Posterior vena cava (tissue), 2 donors: Measurements from ENCODE around the gene TCAP. TPM values are rescaled to one million over a fixed set of nuclear protein-coding genes. Genes with fewer than 3 reads are reported as not detected.

Source experiments
- DNase-seq: peaks from one replicate; pipeline ENCODE4 v3.0.0-alpha.2; 2020; ENCODE audit warnings: low spot score
- intact Hi-C, 2 donors: fragments of 100-400 bp; cut with DNase I; formaldehyde crosslinking; loops; one replicate each; pipeline versions ENCODE4 v1.14.1 to v1.14.2; 2022 to 2023
- total RNA-seq, 2 donors: library from RNA; stranded (reverse); fragmentation: NEBNext Ultra II Directional; extraction: Animal tissue kit (Norgen Biotek cat#: 25700); gene quantifications; one replicate each; pipeline ENCODE4 v1.2.1, GENCODE V29; 2021
- donor health status: DM: yes; HTN: yes; CAD: no.
- donor health status: DM: yes; HTN: yes; CAD: no.

The TCAP gene
- total RNA-seq, 2 donors from 2014 or later, result 0.81 to 1.0 TPM

DNA sequence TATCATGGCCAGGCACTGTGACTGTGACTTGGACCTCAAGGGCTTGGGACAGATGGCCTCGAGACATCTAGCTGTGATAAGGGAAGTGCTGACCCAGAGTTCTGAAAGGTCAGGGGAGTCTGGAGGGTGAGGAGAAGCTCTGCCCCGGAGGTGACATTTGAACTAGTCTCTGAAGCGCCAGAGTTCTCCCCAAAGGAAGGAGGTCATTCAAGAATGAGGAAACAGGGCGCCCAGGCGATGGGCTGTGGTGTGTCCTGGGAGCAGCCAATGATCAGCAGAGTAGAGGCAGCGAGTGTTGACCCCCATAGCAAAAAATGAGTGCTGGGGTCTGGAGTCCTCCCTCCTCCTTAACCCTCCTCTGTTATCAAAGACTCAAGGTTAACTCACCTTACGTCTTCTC is 23.3 kb upstream of the TCAP start:
- DNase-seq, result no peak
- intact Hi-C loops, result no loop called here

DNA sequence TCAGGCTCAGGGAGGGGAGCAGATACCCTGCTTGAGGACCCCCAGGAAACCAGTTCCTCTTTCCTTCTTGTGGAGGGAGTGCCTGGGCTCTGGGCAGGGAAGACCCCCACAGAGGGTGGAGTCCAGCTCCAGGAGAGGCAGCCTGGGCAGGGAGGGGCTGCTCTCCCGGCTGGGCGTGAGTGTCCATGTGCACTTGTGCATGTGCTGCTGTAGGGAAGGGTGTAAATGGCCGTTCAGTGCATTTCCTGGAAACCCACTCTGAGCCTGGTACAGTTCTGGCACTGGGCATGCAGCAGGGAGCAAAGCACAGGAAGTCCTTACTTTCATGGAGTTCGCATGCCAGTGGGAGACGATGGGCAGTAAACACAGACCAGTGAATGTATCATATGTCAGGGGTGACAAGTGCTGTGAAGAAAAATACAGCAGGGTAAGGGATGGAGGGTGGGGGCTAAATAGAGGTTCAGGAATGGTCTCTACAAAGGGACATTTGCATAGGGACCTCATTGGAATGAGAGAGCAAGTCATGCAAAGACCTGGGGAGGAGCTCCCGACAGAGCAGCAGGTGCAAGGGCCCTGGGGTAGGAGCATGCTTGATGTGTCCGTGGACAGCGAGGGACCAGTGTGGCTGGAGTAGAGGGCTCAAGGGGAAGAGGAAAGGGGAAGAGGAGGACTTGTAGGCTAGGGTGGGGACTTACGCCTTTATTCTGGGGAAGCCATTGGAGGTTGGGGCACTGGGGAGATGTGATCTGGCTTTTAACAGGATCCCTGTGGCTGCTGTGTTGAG is 22.7 kb upstream of the TCAP start:
- intact Hi-C loops, result no loop called here
- DNase-seq, result no peak

DNA sequence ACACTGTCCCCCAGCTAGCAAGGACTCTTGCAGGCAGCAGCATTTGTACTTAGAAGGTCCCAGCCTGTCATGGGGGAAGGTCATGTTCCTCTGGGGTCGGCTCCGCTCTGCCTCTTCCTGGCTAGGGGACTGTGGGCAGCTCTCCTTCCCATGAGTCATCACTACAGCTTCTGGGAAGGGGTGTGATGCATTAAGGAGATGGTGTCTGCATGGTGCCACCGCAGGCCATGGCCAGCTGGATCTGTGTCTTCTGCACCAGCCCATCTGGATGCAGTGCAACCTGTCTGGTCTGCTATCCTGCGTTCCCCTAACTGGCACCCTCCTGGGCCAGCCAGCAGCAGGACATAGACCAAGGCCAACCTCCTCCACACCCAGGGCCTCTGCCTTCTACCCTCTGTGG is 21.9 kb upstream of the TCAP start:
- DNase-seq, result no peak
- intact Hi-C loops, result no loop called here

DNA sequence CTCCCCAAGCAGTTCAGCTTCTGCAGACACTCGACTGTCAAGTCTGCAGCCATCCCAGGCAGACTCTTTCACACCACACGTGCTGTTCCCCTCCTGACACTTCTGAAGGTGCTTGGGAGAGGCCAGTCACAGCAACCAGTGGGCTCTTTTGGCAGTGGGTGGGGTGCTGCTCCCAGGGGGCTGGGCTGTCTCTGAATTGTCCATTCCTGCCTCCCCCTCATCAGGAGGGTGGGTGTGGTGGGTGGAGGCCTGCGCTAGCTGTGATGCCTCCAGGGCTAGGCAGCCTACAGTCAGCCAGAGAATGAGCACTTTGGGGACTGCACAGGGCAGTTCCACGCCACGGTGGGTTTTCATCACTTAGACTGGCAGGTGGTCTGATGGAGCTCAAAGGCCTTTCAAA is 17.9 kb upstream of the TCAP start:
- intact Hi-C loops, result no loop called here
- DNase-seq, result no peak

DNA sequence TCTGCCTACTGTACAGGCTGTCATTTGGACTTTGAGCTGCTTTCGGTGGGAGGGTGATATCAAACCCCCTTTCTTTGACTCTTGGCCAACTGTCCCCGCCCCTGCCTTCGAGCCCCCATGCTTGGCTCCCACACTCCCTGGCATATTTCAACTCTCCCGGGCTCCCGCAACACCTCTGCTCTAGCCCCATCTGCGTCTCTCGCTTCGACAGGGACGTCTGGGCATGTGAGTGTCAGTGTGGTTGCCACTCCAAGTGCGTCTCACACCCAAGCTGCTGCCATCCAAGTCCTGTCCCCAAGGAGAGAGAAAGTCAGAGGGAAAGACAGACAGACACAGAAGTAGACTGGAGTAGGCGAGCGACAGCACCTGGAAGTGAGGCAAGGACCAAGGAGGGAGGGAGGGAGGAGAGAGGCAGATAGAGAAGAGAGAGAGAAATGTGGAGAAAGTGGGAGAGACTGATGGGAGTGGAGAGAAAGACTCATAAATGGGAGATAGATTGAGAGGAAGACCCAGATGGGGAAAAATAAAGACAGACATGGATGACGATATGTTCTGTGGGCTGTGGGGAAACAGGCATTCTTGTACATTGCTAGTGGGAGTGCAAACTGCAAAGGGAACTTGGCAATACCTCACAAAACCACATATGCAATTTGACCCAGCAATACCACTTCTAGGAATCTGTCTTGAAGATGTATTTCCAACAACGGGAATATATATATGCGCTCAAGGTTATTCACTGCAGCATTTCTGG is 16.4 kb upstream of the TCAP start:
- intact Hi-C loops, result no loop called here
- DNase-seq, result no peak

DNA sequence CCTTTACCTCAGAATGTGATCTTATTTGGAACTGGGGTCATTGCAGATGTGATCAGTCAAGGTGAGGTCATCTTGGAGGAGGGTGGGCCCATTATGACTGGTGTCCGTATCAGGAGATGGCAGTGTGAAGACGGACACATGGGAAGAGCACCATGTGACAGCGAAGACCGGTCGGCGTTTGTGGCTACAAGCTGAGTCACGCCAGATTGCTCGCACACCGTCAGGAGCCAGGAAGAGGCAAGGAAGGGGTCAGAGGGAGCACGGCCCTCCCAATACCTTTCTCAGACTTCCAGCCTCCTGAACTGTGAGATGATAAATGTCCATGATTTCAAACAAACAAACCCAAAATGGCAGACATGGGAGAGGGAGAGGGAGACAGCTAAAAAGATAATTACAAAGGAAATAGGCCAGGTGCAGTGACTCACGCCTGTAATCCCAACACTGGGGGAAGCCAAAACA is 15.0 kb upstream of the TCAP start:
- DNase-seq, result no peak
- intact Hi-C loops, result no loop called here

DNA sequence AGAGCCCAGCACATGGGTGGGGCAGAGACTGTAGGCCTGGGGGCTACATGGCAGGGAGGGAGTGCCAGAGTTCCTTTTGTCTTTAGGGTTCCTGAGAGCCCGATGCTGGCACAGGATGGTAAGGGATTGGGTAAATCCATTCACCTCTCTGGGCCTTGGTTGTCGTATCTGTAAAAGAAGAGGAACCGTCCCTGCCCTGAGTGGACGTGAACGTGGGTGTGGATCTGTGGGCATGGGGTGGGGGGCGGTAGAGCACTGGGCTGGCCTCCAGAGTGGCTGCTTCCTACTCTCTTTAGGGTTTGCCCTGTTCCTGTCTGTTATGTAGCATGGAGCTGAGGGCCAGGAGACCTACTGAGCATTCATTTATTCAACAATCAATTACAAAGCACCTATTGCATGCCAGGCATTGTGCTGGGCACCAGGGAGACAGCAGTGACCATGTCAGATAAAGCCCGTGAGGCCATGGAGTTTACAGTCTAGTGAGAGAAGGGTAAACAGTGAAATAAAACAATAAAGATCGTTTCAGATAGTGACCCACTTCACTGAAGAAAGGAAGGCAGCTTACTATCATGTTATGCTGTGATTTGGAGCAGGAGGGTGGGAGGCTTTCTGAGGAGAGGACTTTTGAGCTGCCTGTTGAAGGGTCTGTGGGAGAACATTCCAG is 13.1 kb upstream of the TCAP start:
- no peak for DNase-seq
- intact Hi-C loops, result no loop called here

DNA sequence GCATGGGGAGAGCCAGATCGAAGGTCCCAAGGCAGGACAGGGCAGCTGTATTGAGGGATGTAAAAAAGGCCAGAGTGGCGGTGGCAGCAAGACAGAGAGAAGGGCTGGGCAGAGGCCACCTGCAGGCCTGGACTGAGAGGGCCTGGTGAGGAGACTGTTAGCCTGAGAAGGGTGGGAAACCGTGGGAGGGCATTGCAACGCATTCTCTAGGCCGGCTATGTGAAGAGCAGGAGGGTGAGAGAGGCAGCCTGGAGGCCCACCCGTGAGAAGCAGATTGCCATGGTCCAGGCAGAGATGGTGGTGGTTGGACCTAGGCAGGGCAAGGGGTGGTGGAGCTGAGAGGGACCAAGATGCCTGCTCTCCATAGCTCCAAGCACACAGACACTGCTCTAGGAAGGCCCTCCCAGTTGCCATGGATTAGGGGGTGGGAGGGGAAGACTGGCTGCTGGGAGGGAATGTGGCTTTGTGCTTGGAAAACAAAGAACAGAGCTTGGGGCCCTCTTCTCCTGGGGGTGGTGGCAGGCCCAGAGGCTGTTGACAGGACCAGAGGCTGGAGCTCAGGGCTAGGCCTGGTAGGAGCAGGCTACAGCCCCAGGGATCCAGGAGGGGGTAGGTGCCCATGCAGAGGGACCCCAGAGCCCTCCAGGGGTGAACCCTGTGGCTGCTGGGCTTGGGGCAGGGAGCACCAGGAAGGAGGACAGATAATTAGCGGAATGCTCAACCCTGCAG is 12.4 kb upstream of the TCAP start:
- intact Hi-C loops, result no loop called here
- no peak for DNase-seq

DNA sequence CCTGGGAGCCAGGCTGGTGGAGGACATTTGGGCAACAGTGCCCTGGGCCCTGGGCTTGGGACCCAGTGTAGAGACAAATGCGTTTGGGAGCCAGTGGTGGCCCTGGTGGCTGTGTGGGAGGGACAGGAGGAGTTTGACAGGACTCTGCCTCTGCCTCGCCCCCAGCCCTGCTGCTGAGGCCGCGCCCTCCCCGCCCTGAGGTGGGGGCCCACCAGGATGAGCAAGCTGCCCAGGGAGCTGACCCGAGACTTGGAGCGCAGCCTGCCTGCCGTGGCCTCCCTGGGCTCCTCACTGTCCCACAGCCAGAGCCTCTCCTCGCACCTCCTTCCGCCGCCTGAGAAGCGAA is 11.9 kb upstream of the TCAP start:
- intact Hi-C loops, result no loop called here
- no peak for DNase-seq

DNA sequence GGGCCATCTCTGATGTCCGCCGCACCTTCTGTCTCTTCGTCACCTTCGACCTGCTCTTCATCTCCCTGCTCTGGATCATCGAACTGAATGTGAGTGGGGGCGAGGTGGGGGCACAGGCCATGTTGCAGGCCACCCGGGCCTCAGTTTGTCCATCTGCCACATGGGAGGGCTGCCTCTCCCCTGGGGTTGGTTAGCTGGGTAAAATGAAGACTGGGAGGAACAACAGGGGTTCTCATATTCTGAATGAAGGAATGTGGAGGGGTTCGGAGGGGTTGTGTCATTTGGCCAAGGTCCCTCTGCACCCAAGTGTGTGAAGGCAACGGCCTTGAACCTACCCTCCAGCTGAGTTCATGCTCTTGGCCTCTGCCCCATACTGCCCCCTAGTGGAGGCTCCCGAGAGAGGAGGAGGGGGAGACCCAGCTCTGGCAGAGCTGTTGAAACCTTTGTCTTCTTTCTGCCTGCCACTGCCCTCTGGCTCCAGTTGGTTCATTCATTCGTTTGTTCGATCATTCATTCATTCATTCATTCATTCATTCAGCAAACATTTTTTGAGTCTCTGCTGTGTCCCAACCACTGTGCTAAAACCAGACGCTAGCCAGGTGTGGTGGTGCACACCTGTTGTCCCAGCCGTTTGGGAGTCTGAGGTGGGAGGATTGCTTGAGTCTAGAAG is 11.4 kb upstream of the TCAP start:
- intact Hi-C loops, result no loop called here
- DNase-seq, result peak; percentile 89

DNA sequence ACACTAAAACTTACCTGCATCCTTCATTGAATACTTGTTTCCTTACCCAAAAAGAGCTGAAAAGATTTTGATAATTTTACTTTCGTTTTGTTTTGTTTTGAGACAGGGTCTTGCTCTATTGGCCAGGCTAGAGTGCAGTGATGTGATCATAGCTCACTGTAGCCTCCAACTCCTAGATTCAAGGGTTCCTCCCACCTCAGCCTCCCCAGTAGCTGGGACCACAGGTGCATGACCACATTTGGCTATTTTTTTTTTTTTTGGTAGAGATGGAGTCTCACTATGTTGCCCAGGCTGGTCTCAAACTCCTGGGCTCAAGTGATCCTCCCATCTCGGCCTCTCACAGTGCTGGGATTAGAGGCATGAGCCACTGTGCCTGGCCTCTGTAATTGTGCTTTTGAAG is 10.0 kb upstream of the TCAP start:
- intact Hi-C loops, result no loop called here
- DNase-seq, result no peak

DNA sequence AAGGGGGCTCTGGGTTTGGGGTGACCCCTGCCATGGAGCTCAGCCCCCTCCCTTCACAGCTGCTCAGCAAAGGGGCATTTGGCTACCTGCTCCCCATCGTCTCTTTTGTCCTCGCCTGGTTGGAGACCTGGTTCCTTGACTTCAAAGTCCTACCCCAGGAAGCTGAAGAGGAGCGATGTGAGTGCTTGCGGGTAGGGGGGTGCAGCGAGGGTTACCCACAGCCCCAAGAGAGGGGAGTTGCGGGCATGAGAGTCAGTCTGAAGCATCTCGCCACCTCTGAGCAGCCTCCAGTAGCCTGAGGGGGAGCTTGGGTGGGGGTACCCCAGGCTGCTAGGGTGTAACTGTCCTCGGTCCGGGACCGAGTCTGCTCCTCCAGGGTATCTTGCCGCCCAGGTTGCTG is 6.8 kb upstream of the TCAP start:
- intact Hi-C loops, result no loop called here
- no peak for DNase-seq

DNA sequence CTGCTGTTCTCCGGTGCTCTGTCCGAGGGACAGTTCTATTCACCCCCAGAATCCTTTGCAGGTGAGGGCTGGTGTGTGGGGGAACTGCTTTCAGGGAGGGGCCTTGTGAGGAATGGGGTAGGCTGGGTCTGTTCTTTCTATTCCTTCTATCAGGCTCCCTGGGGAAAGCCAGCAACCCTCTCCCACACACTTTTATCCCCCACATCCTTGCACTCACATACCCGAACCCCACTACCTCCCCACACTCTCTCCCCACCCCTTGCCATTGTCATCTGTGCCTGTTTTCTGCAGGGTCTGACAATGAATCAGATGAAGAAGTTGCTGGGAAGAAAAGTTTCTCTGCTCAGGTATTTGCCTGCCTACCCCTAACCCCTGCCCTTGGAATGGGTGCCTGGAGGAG is 6.4 kb upstream of the TCAP start:
- intact Hi-C loops, result no loop called here
- no peak for DNase-seq

DNA sequence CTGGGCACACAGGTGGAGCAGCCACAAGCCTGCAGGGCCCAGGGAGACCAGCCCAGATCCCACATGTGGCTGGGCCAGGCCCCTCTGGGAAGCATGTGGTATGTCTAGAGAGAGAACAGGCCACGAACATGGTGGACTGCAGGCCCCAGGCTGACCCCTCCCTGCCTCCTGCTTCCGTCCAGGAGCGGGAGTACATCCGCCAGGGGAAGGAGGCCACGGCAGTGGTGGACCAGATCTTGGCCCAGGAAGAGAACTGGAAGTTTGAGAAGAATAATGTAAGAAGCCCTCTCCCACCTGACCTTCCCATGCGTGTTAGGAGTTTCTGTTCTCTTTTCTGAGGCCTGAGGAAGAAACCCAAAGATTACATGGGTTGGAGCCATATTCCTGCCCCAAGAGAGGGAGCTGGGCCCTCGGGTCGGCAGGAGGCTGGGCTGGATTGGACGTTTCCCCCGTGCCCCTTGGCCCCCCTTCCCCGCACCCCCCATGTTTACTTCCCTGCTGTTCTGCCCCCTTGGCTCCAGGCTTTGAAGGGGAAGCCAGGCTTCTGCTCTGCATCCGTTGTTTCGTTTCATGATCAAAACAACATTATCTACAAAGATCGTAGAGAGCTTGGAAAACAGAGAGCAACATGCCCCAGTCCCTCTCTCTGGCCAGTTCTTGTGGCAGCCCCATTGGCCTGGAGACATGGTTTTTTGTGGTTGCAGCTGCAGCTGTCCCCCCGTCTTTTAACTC is 5.7 kb upstream of the TCAP start:
- intact Hi-C loops, result no loop called here

DNA sequence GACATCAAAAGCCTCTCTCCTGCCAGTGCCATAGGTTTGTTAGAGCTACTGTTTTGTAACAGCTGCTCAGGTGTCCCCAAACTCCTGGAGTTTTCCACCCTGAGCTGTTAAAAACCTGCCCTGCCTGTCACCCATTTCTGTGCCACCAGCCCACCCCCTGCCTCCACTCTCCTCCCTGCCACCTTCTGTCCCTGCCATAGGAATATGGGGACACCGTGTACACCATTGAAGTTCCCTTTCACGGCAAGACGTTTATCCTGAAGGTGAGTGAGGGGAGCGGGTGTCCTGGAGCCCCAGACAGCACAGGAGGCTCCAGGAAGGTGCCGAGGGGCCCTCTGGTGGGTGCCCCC is 5.2 kb upstream of the TCAP start:
- DNase-seq, result no peak
- intact Hi-C loops, result no loop called here

More for the DNA sequence above, 5.7 kb upstream of the TCAP start:
- DNase-seq, result no peak

DNA sequence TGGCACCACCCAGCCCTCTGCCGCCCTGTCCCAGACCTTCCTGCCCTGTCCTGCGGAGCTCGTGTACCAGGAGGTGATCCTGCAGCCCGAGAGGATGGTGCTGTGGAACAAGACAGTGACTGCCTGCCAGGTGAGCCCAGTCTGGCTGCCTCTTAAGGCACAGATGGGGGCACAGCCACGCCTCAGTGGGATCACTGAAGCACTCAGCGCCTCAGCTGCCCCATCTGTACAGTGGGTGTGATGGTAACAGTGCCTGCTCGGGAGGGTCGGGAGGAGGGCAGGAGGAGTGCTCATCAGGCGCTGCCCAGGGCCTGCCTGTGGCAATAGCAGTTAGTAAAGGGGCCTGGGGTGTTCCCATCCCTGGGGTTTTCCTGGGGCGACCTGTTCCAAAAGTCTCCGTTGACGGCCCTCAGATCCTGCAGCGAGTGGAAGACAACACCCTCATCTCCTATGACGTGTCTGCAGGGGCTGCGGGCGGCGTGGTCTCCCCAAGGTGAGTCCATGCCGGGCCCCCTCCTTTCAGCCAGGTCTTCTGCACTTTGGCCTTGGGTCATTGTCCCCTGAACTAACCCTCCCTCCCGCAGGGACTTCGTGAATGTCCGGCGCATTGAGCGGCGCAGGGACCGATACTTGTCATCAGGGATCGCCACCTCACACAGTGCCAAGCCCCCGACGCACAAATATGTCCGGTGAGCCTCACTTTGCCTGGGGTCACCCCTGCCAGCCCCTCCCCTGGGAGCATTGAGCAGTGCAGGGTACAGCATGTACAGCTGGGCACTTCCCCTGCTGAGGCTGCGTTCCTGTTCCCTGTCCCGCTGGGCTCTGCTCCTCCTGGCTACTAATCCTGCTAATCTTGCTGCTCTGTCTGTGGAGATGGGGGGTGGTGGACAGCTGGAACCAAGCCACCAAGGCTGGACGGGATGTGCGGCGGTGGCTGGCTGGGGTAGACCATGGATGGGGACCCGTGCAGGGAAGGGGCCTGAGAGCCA is 4.5 kb upstream of the TCAP start:
- intact Hi-C loops, result no loop called here

DNA sequence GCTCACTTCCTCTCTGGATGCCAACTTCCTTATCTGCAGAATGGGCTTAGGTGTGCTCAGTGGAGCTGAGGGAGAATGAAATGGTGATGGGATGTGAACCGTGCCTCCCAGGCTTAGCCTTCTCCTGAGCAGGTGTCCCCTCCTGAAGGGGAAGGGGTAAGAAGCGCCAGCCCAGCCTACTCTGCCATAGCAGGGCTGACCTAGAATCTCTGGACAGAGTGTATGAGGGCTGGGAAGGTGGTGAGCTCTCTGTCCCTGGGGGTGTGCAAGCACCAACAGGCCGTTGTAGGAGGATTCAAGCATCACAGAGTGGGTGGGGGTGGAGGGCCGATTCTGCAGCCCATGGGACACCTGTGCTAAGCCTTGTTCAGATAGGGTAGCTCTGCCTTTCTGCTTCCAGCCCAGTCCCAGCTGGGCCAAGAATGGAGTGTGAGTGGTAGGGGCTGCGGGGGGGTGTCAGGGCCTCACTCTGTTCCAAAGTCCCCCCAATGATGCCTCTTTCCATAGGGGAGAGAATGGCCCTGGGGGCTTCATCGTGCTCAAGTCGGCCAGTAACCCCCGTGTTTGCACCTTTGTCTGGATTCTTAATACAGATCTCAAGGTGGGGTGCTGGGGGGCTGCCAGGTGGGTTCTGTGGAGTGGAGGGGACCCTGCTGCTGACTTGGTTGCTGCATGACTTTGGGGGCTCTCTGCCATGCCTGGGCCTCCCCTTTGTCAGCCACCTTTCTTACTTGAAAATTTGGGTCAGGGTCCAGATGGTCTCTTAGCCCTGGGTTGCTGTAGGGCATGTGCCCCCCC is 3.2 kb upstream of the TCAP start:
- intact Hi-C loops, result no loop called here
- no peak for DNase-seq

More for the DNA sequence above, 4.5 kb upstream of the TCAP start:
- no peak for DNase-seq
